SK-N-SH treated with all-trans-retinoic acid at 6 μM for 48 hours (cell line): ENCODE measurements around the gene QSOX1.

ENCODE experiments used
- ATAC-seq: fragments of 200-7000 bp; cut with Tn5 transposase; 3 replicates; pipeline ENCODE4 v1.9.1; 2020; ENCODE audit warnings: mild to moderate bottlenecking, moderate library complexity
- ARNTL ChIP-seq: fragments of 450-650 bp; formaldehyde crosslinking; IDR thresholded peaks from 2 replicates; pipeline ENCODE4 v1.5.0; 2020; ENCODE audit warnings: low read depth, mild to moderate bottlenecking, moderate library complexity, borderline replicate concordance
- BACH2 ChIP-seq: fragments of 250-450 bp; sonication (Bioruptor Pico); IDR thresholded peaks from 2 replicates; pipeline ENCODE4 v1.9.0; 2021; ENCODE audit warnings: mild to moderate bottlenecking, borderline replicate concordance
- CSDC2 ChIP-seq: fragments of 250-450 bp; sonication (Bioruptor Pico); IDR thresholded peaks from 2 replicates; pipeline ENCODE4 v1.5.0; 2020; ENCODE audit warnings: mild to moderate bottlenecking, moderate library complexity
- ESRRG ChIP-seq: fragments of 250-450 bp; sonication (Bioruptor Pico); IDR thresholded peaks from 2 replicates; pipeline ENCODE4 v1.6.1; 2021; ENCODE audit warnings: mild to moderate bottlenecking
- GLIS3 ChIP-seq: fragments of 250-450 bp; sonication (Bioruptor Pico); IDR thresholded peaks from 2 replicates; pipeline ENCODE4 v1.5.0; 2020; ENCODE audit warnings: mild to moderate bottlenecking, moderate library complexity
- ISL1 ChIP-seq: fragments of 250-450 bp; sonication (Bioruptor Pico); IDR thresholded peaks from 2 replicates; pipeline ENCODE4 v2.1.2; 2022; ENCODE audit warnings: mild to moderate bottlenecking, moderate library complexity
- OSR1 ChIP-seq: fragments of 250-450 bp; sonication (Bioruptor Pico); IDR thresholded peaks from 2 replicates; pipeline ENCODE4 v1.8.0; 2022; ENCODE audit warnings: moderate library complexity, mild to moderate bottlenecking, inconsistent platforms
- PPARA ChIP-seq: fragments of 250-450 bp; sonication (Bioruptor Pico); IDR thresholded peaks from 2 replicates; pipeline ENCODE4 v1.5.0; 2020; ENCODE audit warnings: mild to moderate bottlenecking, borderline replicate concordance
- RARB ChIP-seq: fragments of 250-450 bp; sonication (Bioruptor Pico); IDR thresholded peaks from 2 replicates; pipeline ENCODE4 v1.8.0; 2021; ENCODE audit warnings: mild to moderate bottlenecking, moderate library complexity
- SNAI2 ChIP-seq: fragments of 250-450 bp; sonication (Bioruptor Pico); IDR thresholded peaks from 2 replicates; pipeline ENCODE4 v1.5.0; 2020; ENCODE audit warnings: mild to moderate bottlenecking, moderate library complexity
- TCF4 ChIP-seq: fragments of 250-450 bp; sonication (Bioruptor Pico); IDR thresholded peaks from 2 replicates; pipeline ENCODE4 v1.8.0; 2021; ENCODE audit warnings: mild to moderate bottlenecking, moderate library complexity, borderline replicate concordance
- ZC3H10 ChIP-seq: fragments of 250-450 bp; sonication (Bioruptor Pico); IDR thresholded peaks from 2 replicates; pipeline ENCODE4 v1.5.1; 2021; ENCODE audit warnings: mild to moderate bottlenecking, moderate library complexity
- ZFP30 ChIP-seq: fragments of 450-650 bp; formaldehyde crosslinking; IDR thresholded peaks from 2 replicates; pipeline ENCODE4 v1.5.0; 2022; ENCODE audit warnings: mild to moderate bottlenecking, moderate library complexity
- ZNF565 ChIP-seq: fragments of 450-650 bp; formaldehyde crosslinking; conservative IDR thresholded peaks from 2 replicates; pipeline ENCODE4 v1.5.0; 2020; ENCODE audit warnings: low read depth, mild to moderate bottlenecking, moderate library complexity
- ZNF70 ChIP-seq: fragments of 450-650 bp; formaldehyde crosslinking; IDR thresholded peaks from 2 replicates; pipeline ENCODE4 v1.5.0; 2020; ENCODE audit warnings: mild to moderate bottlenecking, moderate library complexity
- ZNF8 ChIP-seq: fragments of 450-650 bp; formaldehyde crosslinking; IDR thresholded peaks from 2 replicates; pipeline ENCODE4 v1.5.0; 2020; ENCODE audit warnings: mild to moderate bottlenecking, moderate library complexity
- TF ChIP-seq, protein P1 (sequence below): fragments of 250-450 bp; sonication (Bioruptor Pico); IDR thresholded peaks from 2 replicates; pipeline ENCODE4 v1.5.1; 2021; ENCODE audit warnings: mild to moderate bottlenecking, moderate library complexity
- TF ChIP-seq, protein P2 (sequence below): fragments of 250-450 bp; sonication (Bioruptor Pico); IDR thresholded peaks from 2 replicates; pipeline ENCODE4 v1.8.0; 2021; ENCODE audit warnings: low read depth, mild to moderate bottlenecking, moderate library complexity, borderline replicate concordance
- TF ChIP-seq, protein P3 (sequence below): fragments of 250-450 bp; sonication (Bioruptor Pico); IDR thresholded peaks from 2 replicates; pipeline ENCODE4 v1.5.1; 2020; ENCODE audit warnings: low read depth, mild to moderate bottlenecking, moderate library complexity
- TF ChIP-seq, protein P4 (sequence below): fragments of 250-450 bp; sonication (Bioruptor Pico); IDR thresholded peaks from 2 replicates; pipeline ENCODE4 v1.5.0; 2020; ENCODE audit warnings: mild to moderate bottlenecking, moderate library complexity
- TF ChIP-seq, protein P5 (sequence below): fragments of 250-450 bp; sonication (Bioruptor Pico); IDR thresholded peaks from 2 replicates; pipeline ENCODE4 v1.8.0; 2020; ENCODE audit warnings: mild to moderate bottlenecking, moderate library complexity, borderline replicate concordance

The QSOX1 gene

DNA sequence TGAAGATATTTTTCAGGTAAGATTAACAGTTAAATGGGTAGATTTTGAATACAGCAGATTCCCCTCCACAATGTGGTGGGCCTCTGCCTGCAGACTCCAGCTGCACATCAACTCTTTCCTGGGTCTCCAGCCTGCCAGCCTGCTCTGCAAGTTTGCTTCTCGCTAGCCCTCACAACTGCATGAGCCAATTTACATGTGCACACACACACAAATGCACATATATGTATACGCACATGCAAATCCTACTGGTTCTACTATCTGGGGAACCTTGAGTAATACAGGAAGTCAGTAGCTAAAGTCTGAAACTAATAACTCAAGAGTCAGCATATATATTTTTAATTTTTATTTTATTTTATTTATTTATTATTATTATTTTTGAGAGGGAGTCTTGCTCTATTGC, 34.8 kb upstream of the QSOX1 start:
- no peak for ATAC-seq
- TF ChIP-seq ZNF8 (CRISPR knock-in tag) (no peak), RARB (CRISPR knock-in tag) (no peak), SNAI2 (no peak), OSR1 (CRISPR knock-in tag) (no peak), ZC3H10 (CRISPR knock-in tag) (no peak), TCF4 (CRISPR knock-in tag) (no peak), GLIS3 (no peak), ARNTL (CRISPR knock-in tag) (no peak), ZNF565 (no peak)
- TF ChIP-seq, protein P1, sequence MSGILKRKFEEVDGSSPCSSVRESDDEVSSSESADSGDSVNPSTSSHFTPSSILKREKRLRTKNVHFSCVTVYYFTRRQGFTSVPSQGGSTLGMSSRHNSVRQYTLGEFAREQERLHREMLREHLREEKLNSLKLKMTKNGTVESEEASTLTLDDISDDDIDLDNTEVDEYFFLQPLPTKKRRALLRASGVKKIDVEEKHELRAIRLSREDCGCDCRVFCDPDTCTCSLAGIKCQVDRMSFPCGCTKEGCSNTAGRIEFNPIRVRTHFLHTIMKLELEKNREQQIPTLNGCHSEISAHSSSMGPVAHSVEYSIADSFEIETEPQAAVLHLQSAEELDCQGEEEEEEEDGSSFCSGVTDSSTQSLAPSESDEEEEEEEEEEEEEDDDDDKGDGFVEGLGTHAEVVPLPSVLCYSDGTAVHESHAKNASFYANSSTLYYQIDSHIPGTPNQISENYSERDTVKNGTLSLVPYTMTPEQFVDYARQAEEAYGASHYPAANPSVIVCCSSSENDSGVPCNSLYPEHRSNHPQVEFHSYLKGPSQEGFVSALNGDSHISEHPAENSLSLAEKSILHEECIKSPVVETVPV (CRISPR knock-in tag): no peak
- TF ChIP-seq, protein P2, sequence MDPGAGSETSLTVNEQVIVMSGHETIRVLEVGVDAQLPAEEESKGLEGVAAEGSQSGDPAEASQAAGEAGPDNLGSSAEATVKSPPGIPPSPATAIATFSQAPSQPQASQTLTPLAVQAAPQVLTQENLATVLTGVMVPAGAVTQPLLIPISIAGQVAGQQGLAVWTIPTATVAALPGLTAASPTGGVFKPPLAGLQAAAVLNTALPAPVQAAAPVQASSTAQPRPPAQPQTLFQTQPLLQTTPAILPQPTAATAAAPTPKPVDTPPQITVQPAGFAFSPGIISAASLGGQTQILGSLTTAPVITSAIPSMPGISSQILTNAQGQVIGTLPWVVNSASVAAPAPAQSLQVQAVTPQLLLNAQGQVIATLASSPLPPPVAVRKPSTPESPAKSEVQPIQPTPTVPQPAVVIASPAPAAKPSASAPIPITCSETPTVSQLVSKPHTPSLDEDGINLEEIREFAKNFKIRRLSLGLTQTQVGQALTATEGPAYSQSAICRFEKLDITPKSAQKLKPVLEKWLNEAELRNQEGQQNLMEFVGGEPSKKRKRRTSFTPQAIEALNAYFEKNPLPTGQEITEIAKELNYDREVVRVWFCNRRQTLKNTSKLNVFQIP (CRISPR knock-in tag): no peak

DNA sequence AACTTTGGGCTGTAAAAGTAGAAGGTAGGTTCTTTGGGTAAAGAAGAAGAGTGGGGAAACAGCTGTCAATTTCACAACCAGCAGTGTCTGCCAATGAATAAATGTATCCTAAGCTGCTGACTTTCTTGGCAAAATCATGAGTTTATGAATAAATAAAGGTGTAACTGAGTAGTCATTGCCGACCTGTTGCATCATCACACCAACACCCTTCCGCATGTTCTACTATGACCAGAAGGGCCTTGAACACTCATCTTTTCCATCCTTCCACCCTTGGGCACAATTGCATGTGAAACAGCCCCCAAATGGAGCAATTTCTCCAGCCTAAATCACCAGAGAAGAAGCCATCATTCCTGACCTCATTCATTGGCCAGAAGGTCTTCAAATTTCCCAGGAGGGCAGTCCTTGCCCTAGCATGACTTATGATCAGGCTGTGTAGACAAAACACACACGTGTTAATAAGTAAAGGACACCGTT, 31.2 kb upstream of the QSOX1 start:
- ATAC-seq: no peak
- TF ChIP-seq ESRRG (CRISPR knock-in tag): no peak

DNA sequence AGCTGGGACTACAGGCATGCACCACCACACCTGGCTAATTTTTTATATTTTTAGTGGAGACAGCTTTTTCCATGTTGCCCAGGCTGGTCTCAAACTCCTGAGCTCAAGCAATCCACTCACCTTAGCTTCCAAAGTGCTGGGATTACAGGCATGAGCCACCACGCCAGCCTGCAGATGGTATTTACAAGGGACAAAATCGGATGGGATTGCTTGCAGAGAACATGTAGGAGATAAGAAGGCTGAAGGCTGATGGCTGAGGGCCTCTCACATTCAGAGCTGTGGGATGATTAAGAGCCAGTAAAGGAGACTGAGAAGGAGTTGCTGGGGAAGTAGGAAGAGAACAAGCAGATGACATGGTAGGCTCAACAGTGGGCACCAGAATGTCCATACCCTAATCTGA, 24.0 kb upstream of the QSOX1 start:
- ATAC-seq: no peak

More for the DNA sequence above, 24.0 kb upstream of the QSOX1 start:
- TF ChIP-seq, protein P1 (CRISPR knock-in tag): no peak
- TF ChIP-seq, protein P3, sequence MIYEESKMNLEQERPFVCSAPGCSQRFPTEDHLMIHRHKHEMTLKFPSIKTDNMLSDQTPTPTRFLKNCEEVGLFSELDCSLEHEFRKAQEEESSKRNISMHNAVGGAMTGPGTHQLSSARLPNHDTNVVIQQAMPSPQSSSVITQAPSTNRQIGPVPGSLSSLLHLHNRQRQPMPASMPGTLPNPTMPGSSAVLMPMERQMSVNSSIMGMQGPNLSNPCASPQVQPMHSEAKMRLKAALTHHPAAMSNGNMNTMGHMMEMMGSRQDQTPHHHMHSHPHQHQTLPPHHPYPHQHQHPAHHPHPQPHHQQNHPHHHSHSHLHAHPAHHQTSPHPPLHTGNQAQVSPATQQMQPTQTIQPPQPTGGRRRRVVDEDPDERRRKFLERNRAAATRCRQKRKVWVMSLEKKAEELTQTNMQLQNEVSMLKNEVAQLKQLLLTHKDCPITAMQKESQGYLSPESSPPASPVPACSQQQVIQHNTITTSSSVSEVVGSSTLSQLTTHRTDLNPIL (CRISPR knock-in tag): no peak
- TF ChIP-seq ESRRG (CRISPR knock-in tag) (no peak), ZC3H10 (CRISPR knock-in tag) (no peak), PPARA (no peak), OSR1 (CRISPR knock-in tag) (no peak), ARNTL (CRISPR knock-in tag) (no peak), SNAI2 (no peak), BACH2 (CRISPR knock-in tag) (no peak), RARB (CRISPR knock-in tag) (no peak), ZNF70 (CRISPR knock-in tag) (no peak), CSDC2 (no peak), ZFP30 (CRISPR knock-in tag) (no peak), ISL1 (CRISPR knock-in tag) (no peak), TCF4 (CRISPR knock-in tag) (no peak), ZNF8 (CRISPR knock-in tag) (no peak), ZNF565 (no peak)
- TF ChIP-seq, protein P4, sequence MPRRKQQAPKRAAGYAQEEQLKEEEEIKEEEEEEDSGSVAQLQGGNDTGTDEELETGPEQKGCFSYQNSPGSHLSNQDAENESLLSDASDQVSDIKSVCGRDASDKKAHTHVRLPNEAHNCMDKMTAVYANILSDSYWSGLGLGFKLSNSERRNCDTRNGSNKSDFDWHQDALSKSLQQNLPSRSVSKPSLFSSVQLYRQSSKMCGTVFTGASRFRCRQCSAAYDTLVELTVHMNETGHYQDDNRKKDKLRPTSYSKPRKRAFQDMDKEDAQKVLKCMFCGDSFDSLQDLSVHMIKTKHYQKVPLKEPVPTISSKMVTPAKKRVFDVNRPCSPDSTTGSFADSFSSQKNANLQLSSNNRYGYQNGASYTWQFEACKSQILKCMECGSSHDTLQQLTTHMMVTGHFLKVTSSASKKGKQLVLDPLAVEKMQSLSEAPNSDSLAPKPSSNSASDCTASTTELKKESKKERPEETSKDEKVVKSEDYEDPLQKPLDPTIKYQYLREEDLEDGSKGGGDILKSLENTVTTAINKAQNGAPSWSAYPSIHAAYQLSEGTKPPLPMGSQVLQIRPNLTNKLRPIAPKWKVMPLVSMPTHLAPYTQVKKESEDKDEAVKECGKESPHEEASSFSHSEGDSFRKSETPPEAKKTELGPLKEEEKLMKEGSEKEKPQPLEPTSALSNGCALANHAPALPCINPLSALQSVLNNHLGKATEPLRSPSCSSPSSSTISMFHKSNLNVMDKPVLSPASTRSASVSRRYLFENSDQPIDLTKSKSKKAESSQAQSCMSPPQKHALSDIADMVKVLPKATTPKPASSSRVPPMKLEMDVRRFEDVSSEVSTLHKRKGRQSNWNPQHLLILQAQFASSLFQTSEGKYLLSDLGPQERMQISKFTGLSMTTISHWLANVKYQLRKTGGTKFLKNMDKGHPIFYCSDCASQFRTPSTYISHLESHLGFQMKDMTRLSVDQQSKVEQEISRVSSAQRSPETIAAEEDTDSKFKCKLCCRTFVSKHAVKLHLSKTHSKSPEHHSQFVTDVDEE: no peak
- TF ChIP-seq, protein P5, sequence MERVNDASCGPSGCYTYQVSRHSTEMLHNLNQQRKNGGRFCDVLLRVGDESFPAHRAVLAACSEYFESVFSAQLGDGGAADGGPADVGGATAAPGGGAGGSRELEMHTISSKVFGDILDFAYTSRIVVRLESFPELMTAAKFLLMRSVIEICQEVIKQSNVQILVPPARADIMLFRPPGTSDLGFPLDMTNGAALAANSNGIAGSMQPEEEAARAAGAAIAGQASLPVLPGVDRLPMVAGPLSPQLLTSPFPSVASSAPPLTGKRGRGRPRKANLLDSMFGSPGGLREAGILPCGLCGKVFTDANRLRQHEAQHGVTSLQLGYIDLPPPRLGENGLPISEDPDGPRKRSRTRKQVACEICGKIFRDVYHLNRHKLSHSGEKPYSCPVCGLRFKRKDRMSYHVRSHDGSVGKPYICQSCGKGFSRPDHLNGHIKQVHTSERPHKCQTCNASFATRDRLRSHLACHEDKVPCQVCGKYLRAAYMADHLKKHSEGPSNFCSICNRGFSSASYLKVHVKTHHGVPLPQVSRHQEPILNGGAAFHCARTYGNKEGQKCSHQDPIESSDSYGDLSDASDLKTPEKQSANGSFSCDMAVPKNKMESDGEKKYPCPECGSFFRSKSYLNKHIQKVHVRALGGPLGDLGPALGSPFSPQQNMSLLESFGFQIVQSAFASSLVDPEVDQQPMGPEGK (CRISPR knock-in tag): no peak
- TF ChIP-seq, protein P2 (CRISPR knock-in tag): no peak
